Loucy (cell line): ENCODE data around the gene EMILIN3.

ENCODE experiments used
- EZH2phosphoT487 ChIP-seq: fragments of 200-600 bp; IDR thresholded peaks from 2 replicates; pipeline ENCODE4 v1.6.1; 2018; ENCODE audit warnings: antibody characterized with exemption, mild to moderate bottlenecking, moderate library complexity, borderline replicate concordance
- TF ChIP-seq, protein P1 (sequence below): fragments of 200-600 bp; sonication (generic); conservative IDR thresholded peaks from 2 replicates; pipeline ENCODE4 v1.5.1; 2014; ENCODE audit warnings: mild to moderate bottlenecking, antibody characterized with exemption, low read length

DNA sequence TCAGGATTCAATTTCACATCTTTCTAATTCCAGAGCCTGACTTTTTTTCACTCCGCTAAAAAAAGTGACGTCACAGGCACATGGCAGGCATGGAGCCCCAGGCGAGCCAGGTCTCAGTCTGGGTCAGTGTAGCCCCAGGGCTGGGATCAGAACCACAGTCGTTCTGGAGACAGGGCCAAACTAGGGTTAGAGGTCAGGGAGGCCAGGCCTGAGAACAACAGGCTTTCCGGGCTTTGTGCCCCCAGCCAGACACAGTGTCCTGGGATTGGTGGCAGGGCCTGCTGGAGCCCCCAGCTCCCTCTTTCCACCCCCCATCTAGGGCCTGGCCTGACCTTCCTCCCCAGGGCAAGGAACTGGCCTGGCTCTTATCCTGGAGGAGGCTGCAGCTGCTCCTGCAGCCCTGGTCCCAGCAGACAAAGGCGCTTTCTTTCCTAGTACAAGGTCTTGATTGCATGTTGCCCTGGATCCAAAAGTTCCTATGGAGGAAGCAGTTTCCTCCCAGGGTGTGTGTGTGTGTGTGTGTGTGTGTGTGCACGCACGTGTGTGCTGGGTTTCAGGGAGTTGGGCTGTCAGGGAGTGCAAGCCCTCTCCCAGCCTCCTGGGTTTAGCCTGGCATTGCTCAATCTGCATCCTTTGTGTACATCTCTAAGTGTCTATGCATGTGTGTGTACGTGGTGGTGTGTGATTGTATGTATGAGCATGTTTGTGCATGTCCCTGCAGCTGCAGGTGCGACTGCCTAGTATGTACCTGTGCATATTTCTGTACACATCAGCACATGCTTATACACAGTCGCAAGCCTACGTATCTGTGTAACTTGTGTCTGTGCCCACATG is 26.5 kb upstream of the EMILIN3 start:
- TF ChIP-seq, protein P1, sequence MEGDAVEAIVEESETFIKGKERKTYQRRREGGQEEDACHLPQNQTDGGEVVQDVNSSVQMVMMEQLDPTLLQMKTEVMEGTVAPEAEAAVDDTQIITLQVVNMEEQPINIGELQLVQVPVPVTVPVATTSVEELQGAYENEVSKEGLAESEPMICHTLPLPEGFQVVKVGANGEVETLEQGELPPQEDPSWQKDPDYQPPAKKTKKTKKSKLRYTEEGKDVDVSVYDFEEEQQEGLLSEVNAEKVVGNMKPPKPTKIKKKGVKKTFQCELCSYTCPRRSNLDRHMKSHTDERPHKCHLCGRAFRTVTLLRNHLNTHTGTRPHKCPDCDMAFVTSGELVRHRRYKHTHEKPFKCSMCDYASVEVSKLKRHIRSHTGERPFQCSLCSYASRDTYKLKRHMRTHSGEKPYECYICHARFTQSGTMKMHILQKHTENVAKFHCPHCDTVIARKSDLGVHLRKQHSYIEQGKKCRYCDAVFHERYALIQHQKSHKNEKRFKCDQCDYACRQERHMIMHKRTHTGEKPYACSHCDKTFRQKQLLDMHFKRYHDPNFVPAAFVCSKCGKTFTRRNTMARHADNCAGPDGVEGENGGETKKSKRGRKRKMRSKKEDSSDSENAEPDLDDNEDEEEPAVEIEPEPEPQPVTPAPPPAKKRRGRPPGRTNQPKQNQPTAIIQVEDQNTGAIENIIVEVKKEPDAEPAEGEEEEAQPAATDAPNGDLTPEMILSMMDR, result no peak
- no peak for TF ChIP-seq EZH2phosphoT487
